NB4 (cell line): ENCODE measurements around the gene CLRN2.
A peak's percentile ranks its signal among the peaks of the same experiment; 100 is the strongest.

Experiments used
- CTCF ChIP-seq: IDR thresholded peaks from one replicate; pipeline ENCODE4 v1.5.1; 2012; ENCODE audit warnings: low read depth, low read length
- MAX ChIP-seq: IDR thresholded peaks from 2 replicates; pipeline ENCODE4 v1.6.1; 2011; ENCODE audit warnings: low read depth, low read length
- POLR2A ChIP-seq: IDR thresholded peaks from 2 replicates; pipeline ENCODE4 v1.6.1; 2011; ENCODE audit warnings: mild to moderate bottlenecking; ENCODE audit not compliant: insufficient read length; ENCODE audit errors: extremely low read depth

GRCh38 chr4:17511509-17511949 is 3.4 kb upstream of the CLRN2 start:
- no peak for TF ChIP-seq CTCF
- peak; percentile 95 for TF ChIP-seq MAX
- no peak for TF ChIP-seq POLR2A
